Sigmoid colon (tissue), 4 donors: ENCODE results near the gene ADD2.

ENCODE experiments used
- CTCF ChIP-seq, 4 experiments: fragments of 450-650 bp in 3 of 4; fragments of 200-600 bp in 1 of 4; IDR thresholded peaks; one replicate each; pipeline ENCODE4 v1.5.1; 2016 to 2019; ENCODE audit warnings: antibody characterized with exemption in 4 of 4, mild to moderate bottlenecking in 3 of 4, moderate library complexity in 2 of 4
- POLR2A ChIP-seq, 2 donors: fragments of 450-650 bp; IDR thresholded peaks; one replicate each; pipeline ENCODE4 v1.6.1; 2016; ENCODE audit warnings: antibody characterized with exemption in 2 of 2, mild to moderate bottlenecking in 2 of 2, moderate library complexity in 2 of 2
- POLR2AphosphoS5 ChIP-seq, 4 donors: sonication (generic); formaldehyde crosslinking; IDR thresholded peaks; one replicate each; pipeline ENCODE4 v1.6.1; 2017; ENCODE audit warnings: antibody characterized with exemption in 4 of 4

GRCh38 chr2:70757966-70758365 lies 10.0 kb downstream of the ADD2 start:
- TF ChIP-seq POLR2A (IDR thresholded peaks at IDR 0.05): no peak
- TF ChIP-seq CTCF (IDR thresholded peaks at IDR 0.05): no peak
- no peak for TF ChIP-seq POLR2AphosphoS5 (IDR thresholded peaks at IDR 0.05)
